Caki2 (cell line): ENCODE measurements around the gene MOK. TPM values are rescaled to one million over a fixed set of nuclear protein-coding genes. Genes with fewer than 3 reads are reported as not detected.
"Not testable (repeated sequence)": the region's sequence is repeated elsewhere in the genome, so short reads cannot be mapped to it uniquely, and the experiment has no call there.

Source experiments
- DNase-seq: peaks from one replicate; pipeline ENCODE4 v3.0.0-alpha.2; 2015; ENCODE audit warnings: low read depth
- in situ Hi-C: cut with HindIII; loops from 2 replicates; pipeline ENCODE4 v1.10.0; 2016; ENCODE audit warnings: low sequenced_read_pairs, low pct_unique_long_range_greater_than_20kb, mixed read lengths
- total RNA-seq: library from RNA; depleted of rRNA; stranded (reverse); fragments of >200 nt; shearing (Covaris generic); gene quantifications from 2 replicates; pipeline ENCODE4 v1.2.3, GENCODE V29; 2014; ENCODE audit warnings: low replicate concordance

Gene MOK
- total RNA-seq, 1 experiment from 2014 or later: 41.9 TPM

GRCh38 chr14:102258136-102258535 is 46.8 kb downstream of the MOK start:
- no peak for DNase-seq
- in situ Hi-C loops: no loop called here

- in situ Hi-C loops: no loop called here
- no peak for DNase-seq
These were observed 48.2 kb downstream of the MOK start for GRCh38 chr14:102256716-102257115.

GRCh38 chr14:102255401-102256190 is 49.4 kb downstream of the MOK start:
- in situ Hi-C loops: no loop called here
- DNase-seq: peak; percentile 82

- no peak for DNase-seq
- in situ Hi-C loops: no loop called here
These were observed 51.8 kb downstream of the MOK start for GRCh38 chr14:102252834-102253801.

- in situ Hi-C loops: no loop called here
- no peak for DNase-seq
These were observed 53.8 kb downstream of the MOK start for GRCh38 chr14:102251161-102251560.

GRCh38 chr14:102250636-102251035 is 54.3 kb downstream of the MOK start:
- DNase-seq: no peak
- in situ Hi-C loops: no loop called here

GRCh38 chr14:102249981-102250380 is 55.0 kb downstream of the MOK start:
- DNase-seq: no peak
- in situ Hi-C loops: no loop called here

GRCh38 chr14:102249041-102249440 is 55.9 kb downstream of the MOK start:
- in situ Hi-C loops: no loop called here
- no peak for DNase-seq

GRCh38 chr14:102248121-102248520 is 56.8 kb downstream of the MOK start:
- in situ Hi-C loops: no loop called here
- DNase-seq: no peak

GRCh38 chr14:102246071-102246470 is 58.9 kb downstream of the MOK start:
- no peak for DNase-seq
- in situ Hi-C loops: no loop called here

- DNase-seq, in situ Hi-C loops: not testable (repeated sequence)
These were observed 61.2 kb downstream of the MOK start for GRCh38 chr14:102243795-102244194.

GRCh38 chr14:102241147-102241546 is 63.8 kb downstream of the MOK start:
- in situ Hi-C loops: no loop called here
- no peak for DNase-seq

GRCh38 chr14:102240481-102240880 is 64.5 kb downstream of the MOK start:
- DNase-seq: not testable (repeated sequence)

GRCh38 chr14:102239231-102239630 is 65.7 kb downstream of the MOK start:
- no peak for DNase-seq
- in situ Hi-C loops: no loop called here

More at GRCh38 chr14:102240481-102240880, 64.5 kb downstream of the MOK start:
- in situ Hi-C loops: not testable (repeated sequence)

- in situ Hi-C loops: no loop called here
- no peak for DNase-seq
These were observed 66.2 kb downstream of the MOK start for GRCh38 chr14:102238766-102239165.

- DNase-seq: no peak
- in situ Hi-C loops: no loop called here
These were observed 66.8 kb downstream of the MOK start for GRCh38 chr14:102238131-102238530.

- DNase-seq: no peak
These were observed 68.9 kb downstream of the MOK start for GRCh38 chr14:102236026-102236425.

GRCh38 chr14:102235275-102235897 is 69.6 kb downstream of the MOK start:
- peak; percentile 47 for DNase-seq

More at GRCh38 chr14:102236026-102236425, 68.9 kb downstream of the MOK start:
- in situ Hi-C loops: no loop called here

More at GRCh38 chr14:102235275-102235897, 69.6 kb downstream of the MOK start:
- in situ Hi-C loops: no loop called here
